ENCODE data around the gene TSEN15. TPM values are rescaled to one million over a fixed set of nuclear protein-coding genes. Genes with fewer than 3 reads are reported as not detected.

The TSEN15 gene
- total and polyA plus RNA-seq, 11 donors: 23.5 to 32.3 (median 26.4) TPM

GRCh38 chr1:184025242-184025675 is 26.3 kb upstream of the TSEN15 start:
- DNase-seq: peak in 3 of 5 donors; percentile 30 to 38 (median 31)
- Histone ChIP-seq H3K4me3 (no peak overlapping the region), H3K36me3 (no peaks in the 10 kb centered on the region), H3K9me3 (no peaks in the 10 kb centered on the region), H3K27me3 (no peaks in the 10 kb centered on the region), H3K27ac (peak overlapping the region in 5 of 12 donors; percentile 5 to 63 (median 33)), H3K4me1 (peaks cover 0 to 73% (median 22%) of the 10 kb centered on the region in 12 donors)
- intact Hi-C loops (cut with DNase I): loop anchor here in 1 of 10 donors (5.0 kb wide), 1 partner anchor 38 kb away; no protein-coding TSS in a partner anchor
- peak; percentile 39 to 64 (median 52) for ATAC-seq
- 78 to 94% (median 84%) methylated on average over 1 of the region's 1 CpG for WGBS, 4 donors
- TF ChIP-seq POLR2A (IDR thresholded peaks at IDR 0.05) (no peak), CTCF (IDR thresholded peaks at IDR 0.05) (no peak)

GRCh38 chr1:184027826-184028695 is 23.5 kb upstream of the TSEN15 start:
- Histone ChIP-seq H3K4me1 (peaks cover 0 to 52% (median 16%) of the 10 kb centered on the region in 12 donors), H3K27me3 (no peaks in the 10 kb centered on the region), H3K36me3 (no peaks in the 10 kb centered on the region), H3K4me3 (no peak overlapping the region), H3K9me3 (no peaks in the 10 kb centered on the region), H3K27ac (peak overlapping the region in 2 of 12 donors; percentile 17 to 24)
- no peak for TF ChIP-seq CTCF (IDR thresholded peaks at IDR 0.05)
- no peak for TF ChIP-seq POLR2A (IDR thresholded peaks at IDR 0.05)
- ATAC-seq (no peak), DNase-seq (no peak)
- intact Hi-C loops (cut with DNase I): loop anchor here in 1 of 10 donors (5.0 kb wide), 1 partner anchor 41 kb away; no protein-coding TSS in a partner anchor
- WGBS, 4 donors: 58 to 70% (median 66%) methylated on average over 6 of the region's 6 CpGs

- Histone ChIP-seq H3K4me3 (no peak overlapping the region), H3K9me3 (no peaks in the 10 kb centered on the region), H3K4me1 (peaks cover 0 to 45% (median 16%) of the 10 kb centered on the region in 12 donors), H3K27ac (no peak overlapping the region), H3K36me3 (no peaks in the 10 kb centered on the region), H3K27me3 (no peaks in the 10 kb centered on the region)
- TF ChIP-seq CTCF (IDR thresholded peaks at IDR 0.05): no peak
- no peak for TF ChIP-seq POLR2A (IDR thresholded peaks at IDR 0.05)
- intact Hi-C loops (cut with DNase I): loop anchor here in 1 of 10 donors (5.0 kb wide), 1 partner anchor 42 kb away; no protein-coding TSS in a partner anchor
- DNase-seq (peak in 3 of 5 donors; percentile 30 to 66 (median 40)), ATAC-seq (peak in 3 of 4 donors; percentile 46 to 60 (median 57))
- WGBS, 4 donors: 65 to 79% (median 75%) methylated on average over 5 of the region's 5 CpGs
Observed at GRCh38 chr1:184028854-184029623, 22.5 kb upstream of the TSEN15 start.

Data from heart left ventricle (tissue), 16 donors.